Tibial artery (tissue), 4 donors: ENCODE data around the gene PLCH1.

Source experiments
- DNase-seq, 2 donors: peaks; one replicate each; pipeline ENCODE4 v3.0.0-alpha.2; 2019
- H3K27ac ChIP-seq, 2 donors: fragments of 200-600 bp; sonication (generic) in 1 of 2; 1 replicate in 1 of 2; 2 replicates in 1 of 2; pipeline ENCODE4 v1.5.1; 2018 to 2019; ENCODE audit warnings: mild to moderate bottlenecking in 1 of 2
- H3K27me3 ChIP-seq, 2 donors: fragments of 200-600 bp; sonication (generic) in 1 of 2; one replicate each; pipeline versions ENCODE4 v1.5.1 to v1.6.0; 2016 to 2019
- H3K36me3 ChIP-seq, 3 donors: fragments of 200-600 bp; sonication (generic) in 2 of 3; one replicate each; pipeline ENCODE4 v1.5.1; 2016 to 2019; ENCODE audit warnings: mild to moderate bottlenecking in 2 of 3
- H3K4me1 ChIP-seq, 4 donors: fragments of 200-600 bp; sonication (generic) in 2 of 4; 1 replicate in 3 of 4; 2 replicates in 1 of 4; pipeline ENCODE4 v1.5.1; 2016 to 2019
- H3K4me3 ChIP-seq, 2 donors: fragments of 200-600 bp; sonication (generic) in 1 of 2; 1 replicate in 1 of 2; 2 replicates in 1 of 2; pipeline ENCODE4 v1.5.1; 2018 to 2019; ENCODE audit warnings: mild to moderate bottlenecking in 2 of 2
- H3K9me3 ChIP-seq, 3 donors: fragments of 200-600 bp; sonication (generic) in 1 of 3; one replicate each; pipeline ENCODE4 v1.5.1; 2016 to 2019
- CTCF ChIP-seq, 2 experiments: fragments of 200-600 bp in 1 of 2; fragments of 450-650 bp in 1 of 2; IDR thresholded peaks; one replicate each; pipeline ENCODE4 v1.5.1; 2017 to 2019; ENCODE audit warnings: antibody characterized with exemption in 2 of 2, mild to moderate bottlenecking in 1 of 2, moderate library complexity in 1 of 2
- intact Hi-C: fragments of 100-400 bp; cut with DNase I; formaldehyde crosslinking; loops from one replicate; pipeline ENCODE4 v1.15.0; 2023; ENCODE audit warnings: low total_unique reads

The PLCH1 gene

GRCh38 chr3:155745795-155746550 lies 1.1 kb upstream of the PLCH1 start:
- Histone ChIP-seq H3K36me3 (no peaks in the 10 kb centered on the region), H3K4me1 (peaks cover 0 to 29% (median 11%) of the 10 kb centered on the region in 4 donors), H3K9me3 (no peaks in the 10 kb centered on the region), H3K27ac (peak overlapping the region; percentile 14 to 15), H3K4me3 (peak overlapping the region; percentile 55 to 60), H3K27me3 (peaks cover 0 to 16% of the 10 kb centered on the region in 2 donors)
- intact Hi-C loops, result loop anchor here (5.0 kb wide), 1 partner anchor 1176 kb away; no protein-coding TSS in a partner anchor
- no peak for DNase-seq
- no peak for TF ChIP-seq CTCF (IDR thresholded peaks at IDR 0.05)

GRCh38 chr3:155744010-155744625 lies 753 bp downstream of the PLCH1 start:
- peak overlapping the region in 1 of 2 donors; percentile 17 for H3K27ac ChIP-seq
- no peaks in the 10 kb centered on the region for H3K9me3 ChIP-seq
- DNase-seq, result no peak
- H3K27me3 ChIP-seq, result peaks cover 0 to 16% of the 10 kb centered on the region in 2 donors
- peak overlapping the region; percentile 55 to 60 for H3K4me3 ChIP-seq
- no peak for TF ChIP-seq CTCF (IDR thresholded peaks at IDR 0.05)
- no peaks in the 10 kb centered on the region for H3K36me3 ChIP-seq
- intact Hi-C loops, result no loop called here
- peaks cover 0 to 29% (median 11%) of the 10 kb centered on the region in 4 donors for H3K4me1 ChIP-seq

- no peak for TF ChIP-seq CTCF (IDR thresholded peaks at IDR 0.05)
- Histone ChIP-seq H3K36me3 (no peaks in the 10 kb centered on the region), H3K27me3 (peaks cover 0 to 16% of the 10 kb centered on the region in 2 donors), H3K27ac (peak overlapping the region in 1 of 2 donors; percentile 17), H3K4me3 (peak overlapping the region; percentile 55 to 60), H3K4me1 (peaks cover 0 to 29% (median 11%) of the 10 kb centered on the region in 4 donors), H3K9me3 (no peaks in the 10 kb centered on the region)
- intact Hi-C loops, result no loop called here
- no peak for DNase-seq
Measured at GRCh38 chr3:155743606-155744005, 1.3 kb downstream of the PLCH1 start.

GRCh38 chr3:155742349-155742965 lies 2.4 kb downstream of the PLCH1 start:
- peaks cover 0 to 19% of the 10 kb centered on the region in 2 donors for H3K27me3 ChIP-seq
- intact Hi-C loops, result no loop called here
- no peaks in the 10 kb centered on the region for H3K9me3 ChIP-seq
- TF ChIP-seq CTCF (IDR thresholded peaks at IDR 0.05), result no peak
- DNase-seq, result no peak
- H3K4me1 ChIP-seq, result peaks cover 0 to 29% (median 11%) of the 10 kb centered on the region in 4 donors
- H3K4me3 ChIP-seq, result no peak overlapping the region
- no peak overlapping the region for H3K27ac ChIP-seq
- no peaks in the 10 kb centered on the region for H3K36me3 ChIP-seq

GRCh38 chr3:155741603-155742002 lies 3.3 kb downstream of the PLCH1 start:
- Histone ChIP-seq H3K4me3 (no peak overlapping the region), H3K36me3 (no peaks in the 10 kb centered on the region), H3K27me3 (peaks cover 0 to 19% of the 10 kb centered on the region in 2 donors), H3K9me3 (no peaks in the 10 kb centered on the region), H3K27ac (no peak overlapping the region), H3K4me1 (peaks cover 0 to 29% (median 11%) of the 10 kb centered on the region in 4 donors)
- no peak for TF ChIP-seq CTCF (IDR thresholded peaks at IDR 0.05)
- intact Hi-C loops, result no loop called here
- DNase-seq, result no peak
